Embryonic facial prominence (tissue), 1 donor: Measurements from ENCODE around the gene WFS1.

Source experiments
- DNase-seq: peaks from one replicate; pipeline ENCODE4 v3.0.0-alpha.2; 2016; ENCODE audit errors: extremely low spot score

The WFS1 gene

DNA sequence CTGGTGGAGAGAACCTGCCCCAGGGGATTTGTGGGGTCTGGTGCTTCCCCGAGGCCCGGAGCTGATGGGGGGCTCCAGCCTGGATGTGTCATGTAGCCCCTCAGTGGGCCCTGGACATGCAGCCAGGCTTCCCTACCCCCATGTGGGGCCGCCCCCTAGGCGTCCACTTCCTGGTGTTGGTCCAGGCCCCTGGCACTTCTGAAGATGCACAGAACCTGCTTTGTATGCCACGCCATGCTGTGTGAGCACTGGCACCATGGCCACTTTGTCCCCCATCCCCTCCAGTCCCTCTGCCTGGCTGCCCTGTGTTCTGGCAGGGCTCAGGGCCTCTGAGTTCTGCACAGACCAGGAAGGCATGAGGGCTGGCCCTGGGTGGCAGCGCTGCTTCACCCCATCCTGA, 29.2 kb downstream of the WFS1 start:
- no peak for DNase-seq

- DNase-seq: no peak
Measured at GRCh38 chr4:6299875-6300274, 30.2 kb downstream of the WFS1 start.

DNA sequence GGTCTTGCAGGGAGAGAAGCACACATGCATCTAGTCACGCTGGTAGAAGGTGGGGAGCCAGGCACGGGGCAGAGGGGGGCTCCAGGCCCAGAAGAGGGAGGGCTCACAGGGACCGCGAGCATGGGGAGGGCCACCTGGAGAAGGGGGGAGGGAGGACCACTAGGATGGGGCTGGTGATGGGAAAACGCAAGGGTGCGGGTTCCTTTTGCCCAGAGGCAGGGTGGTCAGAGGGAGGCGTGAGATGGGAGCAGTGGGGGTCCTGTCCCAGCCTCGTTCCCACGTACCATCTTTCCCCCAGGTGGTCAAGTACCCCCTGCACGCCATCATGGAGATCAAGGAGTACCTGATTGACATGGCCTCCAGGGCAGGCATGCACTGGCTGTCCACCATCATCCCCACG, 30.7 kb downstream of the WFS1 start:
- no peak for DNase-seq

DNA sequence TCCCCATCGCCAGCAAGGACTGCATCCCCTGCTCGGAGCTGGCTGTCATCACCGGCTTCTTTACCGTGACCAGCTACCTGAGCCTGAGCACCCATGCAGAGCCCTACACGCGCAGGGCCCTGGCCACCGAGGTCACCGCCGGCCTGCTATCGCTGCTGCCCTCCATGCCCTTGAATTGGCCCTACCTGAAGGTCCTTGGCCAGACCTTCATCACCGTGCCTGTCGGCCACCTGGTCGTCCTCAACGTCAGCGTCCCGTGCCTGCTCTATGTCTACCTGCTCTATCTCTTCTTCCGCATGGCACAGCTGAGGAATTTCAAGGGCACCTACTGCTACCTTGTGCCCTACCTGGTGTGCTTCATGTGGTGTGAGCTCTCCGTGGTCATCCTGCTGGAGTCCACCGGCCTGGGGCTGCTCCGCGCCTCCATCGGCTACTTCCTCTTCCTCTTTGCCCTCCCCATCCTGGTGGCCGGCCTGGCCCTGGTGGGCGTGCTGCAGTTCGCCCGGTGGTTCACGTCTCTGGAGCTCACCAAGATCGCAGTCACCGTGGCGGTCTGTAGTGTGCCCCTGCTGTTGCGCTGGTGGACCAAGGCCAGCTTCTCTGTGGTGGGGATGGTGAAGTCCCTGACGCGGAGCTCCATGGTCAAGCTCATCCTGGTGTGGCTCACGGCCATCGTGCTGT, 31.5 kb downstream of the WFS1 start:
- DNase-seq: no peak

DNA sequence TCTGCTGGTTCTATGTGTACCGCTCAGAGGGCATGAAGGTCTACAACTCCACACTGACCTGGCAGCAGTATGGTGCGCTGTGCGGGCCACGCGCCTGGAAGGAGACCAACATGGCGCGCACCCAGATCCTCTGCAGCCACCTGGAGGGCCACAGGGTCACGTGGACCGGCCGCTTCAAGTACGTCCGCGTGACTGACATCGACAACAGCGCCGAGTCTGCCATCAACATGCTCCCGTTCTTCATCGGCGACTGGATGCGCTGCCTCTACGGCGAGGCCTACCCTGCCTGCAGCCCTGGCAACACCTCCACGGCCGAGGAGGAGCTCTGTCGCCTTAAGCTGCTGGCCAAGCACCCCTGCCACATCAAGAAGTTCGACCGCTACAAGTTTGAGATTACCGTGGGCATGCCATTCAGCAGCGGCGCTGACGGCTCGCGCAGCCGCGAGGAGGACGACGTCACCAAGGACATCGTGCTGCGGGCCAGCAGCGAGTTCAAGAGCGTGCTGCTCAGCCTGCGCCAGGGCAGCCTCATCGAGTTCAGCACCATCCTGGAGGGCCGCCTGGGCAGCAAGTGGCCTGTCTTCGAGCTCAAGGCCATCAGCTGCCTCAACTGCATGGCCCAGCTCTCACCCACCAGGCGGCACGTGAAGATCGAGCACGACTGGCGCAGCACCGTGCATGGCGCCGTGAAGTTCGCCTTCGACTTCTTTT, 32.2 kb downstream of the WFS1 start:
- no peak for DNase-seq

DNA sequence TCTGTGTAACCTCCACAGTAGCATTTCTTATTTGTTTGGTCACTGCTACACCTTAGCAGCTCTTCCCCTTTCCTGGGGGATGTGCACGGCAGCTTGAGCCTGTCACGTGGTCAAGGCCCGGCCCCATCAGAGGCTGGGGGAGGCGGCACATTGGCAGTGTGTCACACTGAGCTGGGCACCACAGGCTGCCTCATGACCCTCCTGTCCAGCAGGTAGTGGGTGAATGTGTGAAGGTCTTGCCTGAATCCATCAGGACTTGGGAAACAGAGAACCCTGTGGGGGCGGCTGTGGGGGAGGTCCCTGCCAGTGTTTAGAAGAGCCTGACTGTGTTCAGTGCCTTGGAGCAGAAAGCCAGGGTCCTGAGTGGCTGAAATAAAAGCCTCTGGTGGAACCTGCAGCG, 33.2 kb downstream of the WFS1 start:
- no peak for DNase-seq

DNA sequence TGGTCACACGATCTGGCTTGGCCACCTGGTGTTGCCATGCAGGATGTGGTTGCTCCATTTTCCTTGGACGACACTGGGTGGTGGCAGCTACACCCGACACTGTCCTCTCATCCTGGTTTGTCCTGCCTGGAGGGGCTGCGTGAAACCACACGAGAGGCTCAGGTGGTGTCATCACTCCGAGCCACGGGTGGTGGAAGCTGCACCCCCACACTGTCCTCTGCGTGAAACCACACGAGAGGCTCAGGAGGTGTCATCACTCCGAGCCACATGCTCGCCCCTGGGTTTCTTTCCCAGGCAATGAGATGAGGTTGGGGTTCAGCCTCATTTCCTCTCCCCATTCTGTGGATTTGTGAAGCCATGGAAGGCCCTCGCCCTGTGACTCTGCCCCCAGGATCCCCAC, 34.3 kb downstream of the WFS1 start:
- no peak for DNase-seq

DNA sequence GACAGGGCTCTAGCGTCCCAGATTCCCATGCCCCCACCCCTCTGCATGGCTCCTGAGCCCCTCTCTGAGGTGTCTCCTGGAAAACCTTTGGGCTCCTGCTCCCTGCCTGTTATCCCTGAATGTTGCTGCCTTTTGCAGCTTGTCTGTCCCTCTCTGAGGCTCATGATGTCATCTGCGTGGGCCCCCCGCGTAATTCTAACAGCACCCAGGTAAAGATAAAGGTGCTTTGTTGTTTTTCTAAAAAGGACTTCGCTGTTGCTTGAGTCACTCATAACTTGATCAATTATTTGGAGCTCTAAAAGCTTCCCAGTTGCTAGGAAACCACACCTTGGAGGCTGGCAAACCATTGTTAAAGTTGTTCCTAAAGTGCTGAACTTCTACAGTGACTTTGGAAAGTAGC, 36.6 kb downstream of the WFS1 start:
- no peak for DNase-seq

DNA sequence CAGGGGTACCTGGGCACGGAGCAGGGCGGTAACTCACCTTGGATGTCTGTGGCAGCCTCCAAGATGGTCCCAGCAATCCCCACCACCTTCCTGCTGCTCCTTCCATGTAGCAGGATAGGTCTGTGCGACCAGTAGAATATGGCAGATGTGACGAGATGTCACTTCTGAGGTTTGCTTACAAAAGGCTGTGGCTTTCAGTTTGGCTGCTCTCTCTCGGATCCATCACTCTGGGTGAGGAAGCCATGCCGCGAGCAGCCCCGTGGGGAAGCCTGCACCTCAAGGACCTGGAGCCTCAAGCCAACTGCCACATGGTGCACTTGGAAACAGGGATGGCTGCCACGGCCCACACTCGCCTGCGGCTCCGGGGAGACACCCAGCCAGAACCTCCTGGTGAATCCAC, 37.6 kb downstream of the WFS1 start:
- DNase-seq: no peak

DNA sequence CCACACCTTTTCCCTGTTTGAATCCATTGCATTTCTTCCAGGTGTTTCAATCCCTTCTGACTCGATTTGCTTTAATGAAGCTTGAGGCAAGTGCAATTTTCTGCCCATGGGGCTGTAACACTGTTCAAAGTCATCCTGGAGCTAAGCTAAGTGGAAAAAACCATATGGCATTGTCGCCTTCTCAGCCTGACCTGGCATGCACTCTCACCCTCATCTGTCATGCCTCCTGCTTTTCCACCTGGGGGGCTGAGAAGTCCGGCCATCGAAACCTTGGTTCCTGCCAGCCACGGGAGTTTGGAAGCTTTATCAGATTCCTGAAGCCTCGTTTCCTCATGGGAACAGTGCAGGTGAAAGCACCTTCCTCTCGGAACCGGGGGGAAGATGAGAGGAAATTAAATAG, 38.2 kb downstream of the WFS1 start:
- no peak for DNase-seq

DNA sequence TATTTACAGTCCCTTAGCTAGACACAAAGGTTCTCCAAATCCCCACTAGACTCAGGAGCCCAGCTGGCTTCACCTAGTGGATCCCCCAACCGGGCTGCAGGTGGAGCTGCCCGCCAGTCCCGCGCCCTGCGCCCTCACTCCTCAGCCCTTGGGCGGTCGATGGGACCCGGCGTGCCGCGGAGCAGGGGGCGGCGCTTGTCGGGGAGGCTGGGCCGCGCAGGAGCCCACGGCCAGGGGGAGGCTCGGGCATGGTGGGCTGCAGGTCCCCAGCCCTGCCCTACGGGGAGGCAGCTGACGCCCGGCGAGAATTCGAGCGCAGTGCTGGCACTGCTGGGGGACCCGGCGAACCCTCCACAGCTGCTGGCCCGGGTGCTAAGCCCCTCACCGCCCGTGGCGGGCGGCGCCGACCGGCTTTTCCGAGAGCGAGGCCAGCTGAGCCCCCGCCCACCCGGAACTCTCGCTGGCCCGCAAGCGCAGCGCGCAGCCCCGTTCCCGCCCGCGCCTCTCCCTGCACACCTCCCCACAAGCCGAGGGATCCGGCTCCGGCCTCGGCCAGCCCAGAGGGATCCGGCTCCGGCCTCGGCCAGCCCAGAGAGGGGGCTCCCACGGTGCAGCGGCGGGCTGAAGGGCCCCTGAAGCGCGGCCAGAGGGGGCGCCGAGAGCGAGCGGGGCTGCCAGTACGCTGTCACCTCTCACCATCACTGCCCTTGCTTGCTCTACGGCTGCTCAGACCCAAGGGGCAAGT, 39.4 kb downstream of the WFS1 start:
- DNase-seq: no peak

DNA sequence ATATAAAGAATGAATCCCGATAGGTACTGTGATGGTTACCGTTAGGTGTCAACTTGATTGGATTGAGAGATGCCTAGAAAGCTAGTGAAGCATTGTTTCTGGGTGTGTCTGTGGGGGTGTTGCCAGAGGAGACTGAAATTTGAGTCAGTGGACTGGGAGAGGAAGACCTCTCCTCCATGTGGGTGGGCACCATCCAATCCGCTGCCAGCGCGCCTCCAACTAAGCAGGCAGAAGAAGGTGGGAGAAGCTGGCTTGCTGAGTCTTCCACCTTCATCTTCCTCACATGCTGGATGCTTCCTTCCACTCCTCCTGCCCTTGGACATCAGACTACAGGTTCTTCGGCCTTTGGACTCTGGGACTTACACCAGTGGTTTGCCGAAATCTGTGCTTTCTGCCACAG, 40.1 kb downstream of the WFS1 start:
- DNase-seq: no peak

DNA sequence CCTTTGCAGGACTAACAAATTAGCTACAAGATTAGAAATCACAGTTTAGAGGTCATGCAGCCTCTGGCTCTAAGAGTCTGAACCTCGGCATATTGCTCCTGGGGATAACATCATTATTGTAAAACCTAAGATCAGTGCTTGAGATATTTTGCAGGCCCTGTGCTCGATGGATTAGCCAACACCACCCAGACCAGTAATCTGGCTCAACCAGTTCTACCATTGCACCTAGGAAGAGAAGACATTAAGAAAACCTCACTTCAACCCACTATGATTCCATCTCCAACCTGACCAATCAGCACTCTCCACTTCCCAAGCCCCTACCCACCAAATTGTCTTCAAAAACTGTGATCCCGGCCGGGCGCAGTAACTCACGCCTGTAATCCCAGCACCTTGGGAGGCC, 43.6 kb downstream of the WFS1 start:
- DNase-seq: no peak

GRCh38 chr4:6316461-6317003, 46.9 kb downstream of the WFS1 start:
- DNase-seq: no peak

DNA sequence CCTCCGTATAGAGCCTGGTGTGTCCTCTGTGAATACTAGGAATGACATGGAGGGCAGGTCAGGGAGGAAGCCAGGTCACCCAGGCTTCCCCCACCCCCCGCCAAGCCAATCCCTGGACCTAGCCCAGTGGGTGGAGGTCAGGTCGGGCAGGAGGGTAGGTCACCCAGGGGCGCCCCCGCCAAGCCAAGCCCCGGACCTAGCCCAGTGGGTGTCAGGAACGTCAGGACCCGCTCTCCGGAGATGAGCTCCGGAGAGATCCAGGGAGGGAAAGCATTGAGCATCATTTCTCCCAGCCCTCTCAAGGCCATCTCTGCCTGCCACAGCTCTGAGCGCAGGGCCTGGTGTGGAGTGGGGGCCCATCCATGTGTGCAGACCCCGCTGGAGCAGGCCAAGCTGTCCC, 48.6 kb downstream of the WFS1 start:
- no peak for DNase-seq

DNA sequence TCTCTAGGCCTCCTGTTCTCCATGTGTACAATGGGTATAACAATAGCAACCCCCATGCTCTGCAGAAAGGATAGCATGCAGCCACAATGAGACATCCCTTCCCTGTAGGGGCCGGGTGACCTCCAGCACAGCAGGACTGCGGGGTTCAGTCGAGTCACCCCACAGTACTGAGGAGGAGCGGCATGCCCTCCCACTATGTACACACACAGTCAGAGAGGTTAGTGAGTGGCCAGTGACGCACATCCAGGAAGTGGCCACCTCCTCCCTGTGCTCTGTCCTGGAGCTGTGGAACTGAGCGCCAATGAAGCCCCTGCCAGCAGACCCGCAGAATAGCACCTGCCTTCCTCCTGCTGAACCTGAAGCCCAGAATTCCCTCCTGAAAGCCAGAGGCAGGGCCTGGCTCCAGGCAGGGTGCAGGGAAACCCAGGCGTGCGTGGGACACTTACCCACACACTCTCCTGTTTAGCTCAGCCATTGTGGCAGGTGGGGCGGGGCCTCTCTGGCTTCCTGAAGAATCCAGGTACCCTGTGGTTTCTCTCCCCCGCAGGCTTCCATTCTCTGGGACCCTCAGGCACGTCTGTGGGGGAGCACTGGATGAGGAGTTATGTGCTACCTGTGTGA, 50.0 kb downstream of the WFS1 start:
- no peak for DNase-seq

GRCh38 chr4:6320663-6321062, 51.0 kb downstream of the WFS1 start:
- no peak for DNase-seq

GRCh38 chr4:6321361-6321760, 51.7 kb downstream of the WFS1 start:
- DNase-seq: no peak

- DNase-seq: no peak
Measured at GRCh38 chr4:6322067-6322760, 52.6 kb downstream of the WFS1 start.

DNA sequence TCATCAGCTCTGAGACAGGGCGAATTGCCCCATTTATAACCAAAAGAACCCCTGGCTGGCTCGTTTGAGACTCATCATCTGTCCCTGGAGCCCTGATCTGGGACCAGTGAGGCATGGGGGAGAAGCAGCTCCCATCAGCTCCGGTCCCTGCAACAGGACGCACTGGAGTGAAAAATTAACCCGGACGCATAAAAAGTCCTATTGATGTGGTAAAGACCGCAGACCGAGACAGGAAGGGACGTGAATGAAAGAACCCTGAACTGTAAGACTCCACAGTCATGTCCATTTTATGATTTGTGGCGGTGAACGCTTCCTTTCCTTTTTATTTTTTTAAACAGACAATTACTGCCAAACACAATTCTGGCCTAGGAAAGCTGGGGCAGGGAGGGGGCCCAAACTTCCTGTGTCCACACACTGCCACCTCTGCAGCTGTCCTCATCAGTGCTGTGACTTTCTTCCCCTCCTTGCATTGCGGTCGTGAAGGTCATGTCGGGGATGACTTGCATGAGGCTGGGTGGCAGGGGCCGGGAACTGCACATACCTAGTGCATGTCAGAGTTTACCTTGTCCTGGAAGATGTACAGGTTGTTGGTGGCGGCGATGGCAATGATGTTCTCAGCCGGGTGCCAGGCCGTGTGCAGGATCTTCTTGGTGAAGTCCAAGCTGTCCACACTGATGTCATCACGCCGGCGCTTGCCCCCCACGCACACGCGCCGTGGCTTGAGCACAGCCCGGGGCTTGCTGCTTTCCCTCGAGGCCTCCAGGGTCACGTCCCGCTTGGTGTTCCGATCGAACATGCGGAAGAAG, 53.3 kb downstream of the WFS1 start:
- no peak for DNase-seq

DNA sequence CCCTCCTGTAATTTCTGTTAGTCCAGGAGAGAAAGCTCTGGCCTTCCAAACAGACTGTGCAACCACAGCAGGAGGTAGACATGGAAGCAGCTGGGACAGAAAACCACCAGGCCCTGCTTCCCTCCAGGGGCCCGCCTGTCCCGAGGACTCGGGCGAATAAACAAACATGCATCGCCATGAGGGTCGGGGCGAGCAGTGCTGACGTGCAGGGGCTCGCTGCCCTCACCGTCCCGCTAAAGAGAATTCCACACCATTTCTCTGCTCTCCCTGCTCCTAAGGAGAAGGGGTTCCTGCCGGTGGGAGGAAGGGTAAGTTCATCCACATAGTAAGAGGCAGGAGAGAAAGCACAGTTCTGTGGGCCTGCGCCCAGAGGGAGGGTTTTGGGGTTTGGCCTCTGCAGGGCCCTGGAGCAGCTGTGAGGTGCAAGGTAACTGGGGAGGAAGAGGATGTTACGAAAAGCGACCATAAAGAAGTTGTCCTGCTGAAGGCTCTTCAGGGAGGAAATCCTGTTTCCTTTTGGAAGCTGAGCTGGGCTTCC, 54.9 kb downstream of the WFS1 start:
- no peak for DNase-seq
